Thyroid gland (tissue), 4 donors: Measurements from ENCODE around the gene CWC15. TPM values are rescaled to one million over a fixed set of nuclear protein-coding genes. Genes with fewer than 3 reads are reported as not detected.

Experiments used
- DNase-seq, 2 donors: peaks; one replicate each; pipeline ENCODE4 v3.0.0-alpha.2; 2019
- H3K27ac ChIP-seq, 3 donors: fragments of 200-600 bp; sonication (generic); 1 replicate in 2 of 3; 2 replicates in 1 of 3; pipeline ENCODE4 v1.5.1; 2016 to 2019; ENCODE audit warnings: mild to moderate bottlenecking in 1 of 3, moderate library complexity in 1 of 3
- H3K27me3 ChIP-seq: fragments of 200-600 bp; sonication (generic); one replicate; pipeline ENCODE4 v1.5.1; 2019
- H3K36me3 ChIP-seq, 2 donors: fragments of 200-600 bp; sonication (generic); one replicate each; pipeline ENCODE4 v1.5.1; 2016 to 2019
- H3K4me1 ChIP-seq, 2 donors: fragments of 200-600 bp; sonication (generic); one replicate each; pipeline ENCODE4 v1.5.1; 2017 to 2019
- H3K4me3 ChIP-seq, 3 donors: fragments of 200-600 bp; sonication (generic); replicated peaks in 1 of 3; 1 replicate in 2 of 3; 2 replicates in 1 of 3; pipeline ENCODE4 v1.5.1; 2016; ENCODE audit warnings: mild to moderate bottlenecking in 1 of 3
- H3K9me3 ChIP-seq: fragments of 200-600 bp; sonication (generic); one replicate; pipeline ENCODE4 v1.5.1; 2017
- CTCF ChIP-seq, 6 experiments: fragments of 200-600 bp in 3 of 6; fragments of 450-650 bp in 3 of 6; sonication (generic) in 3 of 6; IDR thresholded peaks; one replicate each; pipeline ENCODE4 v1.5.1; 2016 to 2019; ENCODE audit warnings: antibody characterized with exemption in 6 of 6, mild to moderate bottlenecking in 2 of 6, inconsistent platforms in 1 of 6, moderate library complexity in 1 of 6
- POLR2A ChIP-seq, 2 donors: fragments of 450-650 bp; IDR thresholded peaks; one replicate each; pipeline ENCODE4 v1.6.1; 2017; ENCODE audit warnings: antibody characterized with exemption in 2 of 2, mild to moderate bottlenecking in 2 of 2, moderate library complexity in 1 of 2
- WGBS, 2 donors: methylation state at CpG; one replicate each; pipeline ENCODE4 v1.1.5; 2017; 5-methylcytosine and 5-hydroxymethylcytosine counted together
- intact Hi-C: fragments of 100-400 bp; cut with DNase I; formaldehyde crosslinking; loops from one replicate; pipeline ENCODE4 v1.15.1; 2023
- total RNA-seq, 4 donors: library from RNA; depleted of rRNA; stranded (reverse); fragments of >200 nt; gene quantifications; one replicate each; pipeline ENCODE4 v1.2.3, GENCODE V29; 2016

CWC15 gene
- total RNA-seq, 4 donors from 2014 or later: 25.7 to 61.6 (median 43.6) TPM

- Histone ChIP-seq H3K4me1 (no peaks in the 10 kb centered on the region), H3K27ac (no peak overlapping the region), H3K27me3 (no peaks in the 10 kb centered on the region), H3K4me3 (no peak overlapping the region), H3K9me3 (no peaks in the 10 kb centered on the region), H3K36me3 (no peaks in the 10 kb centered on the region)
- DNase-seq: no peak
- intact Hi-C loops: no loop called here
- no peak for TF ChIP-seq CTCF (IDR thresholded peaks at IDR 0.05)
- no peak for TF ChIP-seq POLR2A (IDR thresholded peaks at IDR 0.05)
- WGBS, 2 donors: 90 to 91% methylated on average over 1 of the region's 1 CpG
Observed at GRCh38 chr11:95005642-95006041, 32.3 kb upstream of the CWC15 start.

GRCh38 chr11:95003716-95004115 lies 30.4 kb upstream of the CWC15 start:
- Histone ChIP-seq H3K4me3 (no peak overlapping the region), H3K27me3 (no peaks in the 10 kb centered on the region), H3K4me1 (no peaks in the 10 kb centered on the region), H3K27ac (no peak overlapping the region), H3K36me3 (no peaks in the 10 kb centered on the region), H3K9me3 (no peaks in the 10 kb centered on the region)
- no peak for DNase-seq
- TF ChIP-seq POLR2A (IDR thresholded peaks at IDR 0.05) (no peak), CTCF (IDR thresholded peaks at IDR 0.05) (no peak)
- intact Hi-C loops: no loop called here

- Histone ChIP-seq H3K27ac (no peak overlapping the region), H3K36me3 (no peaks in the 10 kb centered on the region), H3K9me3 (no peaks in the 10 kb centered on the region), H3K27me3 (no peaks in the 10 kb centered on the region), H3K4me3 (no peak overlapping the region), H3K4me1 (no peaks in the 10 kb centered on the region)
- intact Hi-C loops: no loop called here
- DNase-seq: no peak
- 92 to 100% methylated on average over 4 to 11 of the region's 13 CpGs for WGBS, 2 donors
- no peak for TF ChIP-seq CTCF (IDR thresholded peaks at IDR 0.05)
Observed at GRCh38 chr11:94998285-94998684, 24.9 kb upstream of the CWC15 start.

GRCh38 chr11:94997437-94997836 lies 24.1 kb upstream of the CWC15 start:
- intact Hi-C loops: no loop called here
- H3K4me3 ChIP-seq: no peak overlapping the region
- WGBS, 2 donors: 89 to 93% methylated on average over 6 of the region's 6 CpGs
- no peaks in the 10 kb centered on the region for H3K4me1 ChIP-seq
- H3K27me3 ChIP-seq: no peaks in the 10 kb centered on the region
- H3K9me3 ChIP-seq: no peaks in the 10 kb centered on the region
- TF ChIP-seq CTCF (IDR thresholded peaks at IDR 0.05) (no peak), POLR2A (IDR thresholded peaks at IDR 0.05) (no peak)
- DNase-seq: no peak
- H3K36me3 ChIP-seq: no peaks in the 10 kb centered on the region
- no peak overlapping the region for H3K27ac ChIP-seq

GRCh38 chr11:94993400-94993943 lies 20.1 kb upstream of the CWC15 start:
- DNase-seq: no peak
- no peaks in the 10 kb centered on the region for H3K4me1 ChIP-seq
- no peak for TF ChIP-seq CTCF (IDR thresholded peaks at IDR 0.05)
- no peak for TF ChIP-seq POLR2A (IDR thresholded peaks at IDR 0.05)
- intact Hi-C loops: no loop called here
- no peak overlapping the region for H3K27ac ChIP-seq
- no peaks in the 10 kb centered on the region for H3K36me3 ChIP-seq
- no peaks in the 10 kb centered on the region for H3K9me3 ChIP-seq
- no peaks in the 10 kb centered on the region for H3K27me3 ChIP-seq
- no peak overlapping the region for H3K4me3 ChIP-seq
- WGBS, 2 donors: 95% methylated on average over 2 of the region's 2 CpGs
